ENCODE data around the gene P2RX4. TPM values are rescaled to one million over a fixed set of nuclear protein-coding genes. Genes with fewer than 3 reads are reported as not detected.

The P2RX4 gene
- total RNA-seq, 1 experiment from 2014 or later, result 40.4 TPM

DNA sequence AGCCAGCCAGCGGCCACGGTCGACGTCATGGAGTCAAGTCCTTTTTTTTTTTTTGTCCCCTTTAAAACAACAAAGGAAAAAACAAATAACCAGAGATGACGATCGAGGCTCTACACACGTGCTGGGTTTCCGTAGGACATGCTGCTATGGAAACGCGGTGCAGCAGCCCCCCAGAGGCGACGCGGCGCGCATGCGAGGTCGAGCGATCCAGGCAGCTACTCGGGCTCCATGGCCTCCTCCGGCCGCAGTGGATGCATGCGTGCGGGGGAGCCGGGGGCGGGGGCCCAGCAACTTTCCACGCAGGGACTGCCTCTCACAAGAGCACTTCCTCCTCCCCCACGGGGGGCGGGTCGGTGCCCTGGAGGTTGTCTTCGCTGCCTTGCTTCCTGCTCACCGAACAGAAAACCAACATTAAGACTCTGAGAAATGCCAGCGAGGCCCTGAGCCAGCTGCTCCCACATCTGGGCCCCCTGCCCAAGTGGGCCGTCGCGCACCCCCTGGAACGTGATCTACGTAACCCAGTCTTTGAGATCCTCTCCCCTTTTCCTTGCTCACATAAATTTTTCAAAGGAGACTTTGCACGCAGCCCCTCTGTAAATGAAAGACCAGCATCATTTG, 30.7 kb downstream of the P2RX4 start:
- POLR2A ChIA-PET, result no interaction called here
- BruUV-seq (replicated peaks), result no TSS peak

DNA sequence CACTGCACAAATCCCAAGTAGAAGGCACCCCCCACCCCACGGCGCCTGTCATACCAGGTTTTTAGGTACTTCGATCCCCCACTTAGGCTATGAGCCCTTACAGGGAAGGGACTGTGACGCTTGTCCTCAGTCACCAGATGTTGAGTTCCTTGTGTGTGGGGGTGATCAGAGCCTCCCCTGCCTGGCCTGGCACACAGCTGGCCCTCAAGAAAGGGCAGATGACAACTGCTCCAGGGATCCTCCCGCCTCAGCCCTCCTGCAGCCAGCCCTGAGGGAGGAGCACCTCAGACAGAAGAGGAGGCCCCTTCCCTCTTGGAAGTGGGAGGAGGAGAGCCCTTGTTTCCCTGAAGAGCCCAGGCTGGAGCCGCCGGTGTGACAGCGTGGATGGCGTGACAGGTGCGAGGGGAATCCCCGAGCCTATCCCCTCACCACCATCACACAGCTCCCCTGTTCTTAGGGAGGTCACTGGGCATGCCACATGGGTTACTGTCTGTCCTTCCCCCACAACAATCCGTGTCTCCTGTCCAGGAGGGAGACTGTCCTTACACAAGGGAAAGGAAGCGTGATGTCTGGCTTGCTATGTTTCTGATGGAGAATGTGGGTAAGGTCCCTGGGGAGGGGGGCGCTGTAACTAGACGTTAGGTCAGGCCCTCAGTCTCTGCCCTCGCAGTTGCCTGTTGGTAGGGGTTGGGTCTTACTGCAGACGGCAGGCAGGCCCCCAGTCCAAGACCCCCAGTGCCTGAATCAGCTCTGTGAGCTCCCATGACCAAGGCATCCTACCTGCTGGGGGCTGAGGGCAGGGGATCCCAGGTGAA, 31.4 kb downstream of the P2RX4 start:
- no peaks in the 10 kb centered on the region for H3K27me3 ChIP-seq (replicated peaks; ENCODE audit: control insufficient read depth, insufficient read depth, low read length)
- H3K9me3 Mint-ChIP-seq (ENCODE audit: unreplicated experiment), result no peaks in the 10 kb centered on the region
- no peaks in the 10 kb centered on the region for H3K27me3 Mint-ChIP-seq (ENCODE audit: insufficient read depth, unreplicated experiment)
- H3K4me3 ChIP-seq (ENCODE audit: low read depth, low read length), result no peak overlapping the region
- H3K4me1 ChIP-seq, result no peaks in the 10 kb centered on the region
- POLR2A ChIA-PET, result no interaction called here
- no TSS peak for BruUV-seq (replicated peaks)
- TF ChIP-seq, protein P1, sequence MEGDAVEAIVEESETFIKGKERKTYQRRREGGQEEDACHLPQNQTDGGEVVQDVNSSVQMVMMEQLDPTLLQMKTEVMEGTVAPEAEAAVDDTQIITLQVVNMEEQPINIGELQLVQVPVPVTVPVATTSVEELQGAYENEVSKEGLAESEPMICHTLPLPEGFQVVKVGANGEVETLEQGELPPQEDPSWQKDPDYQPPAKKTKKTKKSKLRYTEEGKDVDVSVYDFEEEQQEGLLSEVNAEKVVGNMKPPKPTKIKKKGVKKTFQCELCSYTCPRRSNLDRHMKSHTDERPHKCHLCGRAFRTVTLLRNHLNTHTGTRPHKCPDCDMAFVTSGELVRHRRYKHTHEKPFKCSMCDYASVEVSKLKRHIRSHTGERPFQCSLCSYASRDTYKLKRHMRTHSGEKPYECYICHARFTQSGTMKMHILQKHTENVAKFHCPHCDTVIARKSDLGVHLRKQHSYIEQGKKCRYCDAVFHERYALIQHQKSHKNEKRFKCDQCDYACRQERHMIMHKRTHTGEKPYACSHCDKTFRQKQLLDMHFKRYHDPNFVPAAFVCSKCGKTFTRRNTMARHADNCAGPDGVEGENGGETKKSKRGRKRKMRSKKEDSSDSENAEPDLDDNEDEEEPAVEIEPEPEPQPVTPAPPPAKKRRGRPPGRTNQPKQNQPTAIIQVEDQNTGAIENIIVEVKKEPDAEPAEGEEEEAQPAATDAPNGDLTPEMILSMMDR (IDR thresholded peaks at IDR 0.05; ENCODE audit: insufficient read depth in 1 of 2, low read depth in 1 of 2, low read length in 1 of 2, severe bottlenecking in 1 of 2, unreplicated experiment in 1 of 2), result no peak
- H3K4me3 Mint-ChIP-seq (ENCODE audit: unreplicated experiment), result no peak overlapping the region
- H3K27ac Mint-ChIP-seq (ENCODE audit: unreplicated experiment), result no peak overlapping the region
- H3K4me1 Mint-ChIP-seq (ENCODE audit: low read depth, unreplicated experiment), result no peaks in the 10 kb centered on the region
- H3K9me3 ChIP-seq, result no peaks in the 10 kb centered on the region
- CTCF ChIA-PET, result no interaction called here
- H3K36me3 ChIP-seq (ENCODE audit: control insufficient read depth, insufficient read depth, low read length), result no peaks in the 10 kb centered on the region; the same call in 1 of the 2 replicates
- peaks cover 24% of the 10 kb centered on the region for H3K36me3 Mint-ChIP-seq (ENCODE audit: insufficient read depth, unreplicated experiment)
- DNase-seq, result no peak
- intact Hi-C loops (cut with micrococcal nuclease; ENCODE audit: unreplicated experiment), result no loop called here

More for the DNA sequence above, 30.7 kb downstream of the P2RX4 start:
- TF ChIP-seq, protein P1 (IDR thresholded peaks at IDR 0.05; ENCODE audit: insufficient read depth in 1 of 2, low read depth in 1 of 2, low read length in 1 of 2, severe bottlenecking in 1 of 2, unreplicated experiment in 1 of 2), result no peak
- no peaks in the 10 kb centered on the region for H3K27me3 Mint-ChIP-seq (ENCODE audit: insufficient read depth, unreplicated experiment)
- DNase-seq, result no peak
- H3K36me3 Mint-ChIP-seq (ENCODE audit: insufficient read depth, unreplicated experiment), result peaks cover 31% of the 10 kb centered on the region
- no peak overlapping the region for H3K27ac Mint-ChIP-seq (ENCODE audit: unreplicated experiment)
- intact Hi-C loops (cut with micrococcal nuclease; ENCODE audit: unreplicated experiment), result no loop called here
- Histone ChIP-seq H3K4me3 (ENCODE audit: low read depth, low read length) (no peak overlapping the region), H3K36me3 (ENCODE audit: control insufficient read depth, insufficient read depth, low read length) (no peaks in the 10 kb centered on the region; the same call in 1 of the 2 replicates), H3K4me1 (no peaks in the 10 kb centered on the region), H3K27me3 (replicated peaks; ENCODE audit: control insufficient read depth, insufficient read depth, low read length) (no peaks in the 10 kb centered on the region), H3K9me3 (no peaks in the 10 kb centered on the region)
- no peaks in the 10 kb centered on the region for H3K9me3 Mint-ChIP-seq (ENCODE audit: unreplicated experiment)
- CTCF ChIA-PET, result no interaction called here
- no peaks in the 10 kb centered on the region for H3K4me1 Mint-ChIP-seq (ENCODE audit: low read depth, unreplicated experiment)
- H3K4me3 Mint-ChIP-seq (ENCODE audit: unreplicated experiment), result no peak overlapping the region

DNA sequence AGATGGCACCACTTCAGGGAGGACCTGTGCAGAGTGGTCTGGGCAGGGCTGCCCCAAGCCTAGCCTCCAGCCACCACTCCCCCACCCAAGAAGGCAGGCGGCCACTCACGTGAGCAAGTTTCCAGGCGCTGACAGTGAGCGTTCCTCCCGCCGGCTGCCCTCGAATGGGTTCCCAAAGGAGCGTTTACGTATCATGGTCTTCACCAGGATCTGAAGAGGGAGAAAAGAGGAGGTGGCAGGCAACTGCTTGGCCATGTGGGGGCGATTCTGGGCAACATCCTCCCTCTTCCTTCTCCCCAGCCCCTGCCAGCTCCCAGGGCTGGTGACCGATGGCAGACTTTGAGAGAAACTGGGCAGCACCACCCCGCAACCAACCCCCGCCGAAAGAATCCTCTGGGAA, 35.1 kb downstream of the P2RX4 start:
- H3K27ac Mint-ChIP-seq (ENCODE audit: unreplicated experiment), result no peak overlapping the region
- no peak for DNase-seq
- intact Hi-C loops (cut with micrococcal nuclease; ENCODE audit: unreplicated experiment), result no loop called here
- ChIA-PET POLR2A (no interaction called here), CTCF (no interaction called here)
- Histone ChIP-seq H3K4me3 (ENCODE audit: low read depth, low read length) (no peak overlapping the region), H3K36me3 (ENCODE audit: control insufficient read depth, insufficient read depth, low read length) (0 out of 2 replicates have a peak, but pooled peaks cover 1% of the 10 kb centered on the region), H3K9me3 (no peaks in the 10 kb centered on the region), H3K27me3 (replicated peaks; ENCODE audit: control insufficient read depth, insufficient read depth, low read length) (no peaks in the 10 kb centered on the region), H3K4me1 (no peaks in the 10 kb centered on the region)
- H3K4me3 Mint-ChIP-seq (ENCODE audit: unreplicated experiment), result no peak overlapping the region
- no peaks in the 10 kb centered on the region for H3K9me3 Mint-ChIP-seq (ENCODE audit: unreplicated experiment)
- no peaks in the 10 kb centered on the region for H3K4me1 Mint-ChIP-seq (ENCODE audit: low read depth, unreplicated experiment)
- TF ChIP-seq, protein P1 (IDR thresholded peaks at IDR 0.05; ENCODE audit: insufficient read depth in 1 of 2, low read depth in 1 of 2, low read length in 1 of 2, severe bottlenecking in 1 of 2, unreplicated experiment in 1 of 2), result no peak
- H3K36me3 Mint-ChIP-seq (ENCODE audit: insufficient read depth, unreplicated experiment), result peaks cover 27% of the 10 kb centered on the region
- no peaks in the 10 kb centered on the region for H3K27me3 Mint-ChIP-seq (ENCODE audit: insufficient read depth, unreplicated experiment)
- BruUV-seq (replicated peaks), result no TSS peak
